ENCODE measurements around the gene ATP1A2.
"Not testable (repeated sequence)": the region's sequence is repeated elsewhere in the genome, so short reads cannot be mapped to it uniquely, and the experiment has no call there.

Gene ATP1A2

DNA sequence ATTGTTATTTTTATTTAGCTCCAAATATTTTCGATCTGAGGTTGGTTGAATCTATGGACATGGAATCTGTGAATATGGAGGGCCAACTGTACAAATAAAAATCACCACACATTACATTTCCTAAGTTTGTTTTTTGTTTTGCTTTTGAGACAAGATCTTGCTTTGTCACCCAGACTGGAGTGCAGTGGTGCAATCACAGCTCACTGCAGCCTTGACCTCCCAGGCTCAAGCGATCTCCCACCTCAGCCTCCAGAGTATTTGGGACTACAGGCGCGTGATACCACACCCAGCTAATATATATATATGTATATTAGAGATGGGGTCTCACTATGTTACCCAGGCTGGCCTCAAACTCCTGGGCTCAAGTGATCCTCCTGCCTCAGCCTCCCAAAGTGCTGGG lies 10.8 kb downstream of the ATP1A2 start:
- not testable (repeated sequence) for DNase-seq

DNA sequence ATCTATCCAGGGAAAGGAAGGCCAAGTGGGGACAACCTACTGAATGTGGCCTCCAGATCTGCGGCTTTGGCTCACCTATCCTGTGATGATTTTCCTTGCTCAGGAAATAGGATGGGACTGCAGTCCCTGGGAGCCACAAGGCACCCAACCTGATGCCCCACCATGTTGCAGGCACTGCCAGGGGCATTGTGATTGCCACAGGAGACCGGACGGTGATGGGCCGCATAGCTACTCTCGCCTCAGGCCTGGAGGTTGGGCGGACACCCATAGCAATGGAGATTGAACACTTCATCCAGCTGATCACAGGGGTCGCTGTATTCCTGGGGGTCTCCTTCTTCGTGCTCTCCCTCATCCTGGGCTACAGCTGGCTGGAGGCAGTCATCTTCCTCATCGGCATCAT lies 11.8 kb downstream of the ATP1A2 start:
- DNase-seq = no peak

DNA sequence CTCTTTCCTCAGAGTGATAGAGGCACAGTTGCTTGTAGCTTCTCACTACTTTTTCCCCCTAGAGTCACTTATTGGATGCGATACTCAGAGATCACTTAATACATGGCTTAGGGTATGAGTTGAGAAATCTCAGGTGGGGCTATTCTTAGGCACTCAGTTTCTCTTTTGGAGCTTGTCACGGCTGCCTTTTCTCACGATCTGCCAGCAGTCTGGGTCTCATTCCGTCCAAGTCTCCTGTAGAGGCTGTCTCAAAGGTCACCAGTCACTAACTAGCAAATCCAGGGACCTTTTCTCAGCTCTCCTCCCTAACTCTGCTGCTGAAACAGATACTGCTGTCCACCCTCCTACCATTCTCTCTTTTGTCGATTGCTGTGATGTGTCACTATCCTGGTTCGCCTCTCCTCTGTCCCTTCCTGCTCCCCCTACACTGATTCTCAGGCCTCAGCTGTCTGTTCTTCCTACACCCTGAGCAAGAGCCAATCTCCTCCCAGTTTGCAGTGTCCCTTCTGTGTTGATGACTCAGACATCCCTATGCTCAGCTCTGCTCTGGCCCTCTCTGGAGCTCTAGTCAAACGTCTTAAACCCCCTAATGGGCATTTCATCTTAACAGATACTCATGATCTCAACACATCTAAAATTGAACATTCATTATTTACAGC lies 12.4 kb downstream of the ATP1A2 start:
- DNase-seq = no peak

DNA sequence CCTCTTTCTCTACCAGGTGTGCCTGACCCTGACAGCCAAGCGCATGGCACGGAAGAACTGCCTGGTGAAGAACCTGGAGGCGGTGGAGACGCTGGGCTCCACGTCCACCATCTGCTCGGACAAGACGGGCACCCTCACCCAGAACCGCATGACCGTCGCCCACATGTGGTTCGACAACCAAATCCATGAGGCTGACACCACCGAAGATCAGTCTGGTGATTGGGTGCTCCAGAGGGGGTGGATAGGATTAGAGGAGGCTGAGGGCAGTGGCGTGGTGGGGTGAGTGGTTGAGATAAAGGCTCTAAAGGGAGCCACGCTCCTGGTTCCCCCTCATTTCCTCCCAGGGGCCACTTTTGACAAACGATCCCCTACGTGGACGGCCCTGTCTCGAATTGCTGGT lies 13.1 kb downstream of the ATP1A2 start:
- no peak for DNase-seq

DNA sequence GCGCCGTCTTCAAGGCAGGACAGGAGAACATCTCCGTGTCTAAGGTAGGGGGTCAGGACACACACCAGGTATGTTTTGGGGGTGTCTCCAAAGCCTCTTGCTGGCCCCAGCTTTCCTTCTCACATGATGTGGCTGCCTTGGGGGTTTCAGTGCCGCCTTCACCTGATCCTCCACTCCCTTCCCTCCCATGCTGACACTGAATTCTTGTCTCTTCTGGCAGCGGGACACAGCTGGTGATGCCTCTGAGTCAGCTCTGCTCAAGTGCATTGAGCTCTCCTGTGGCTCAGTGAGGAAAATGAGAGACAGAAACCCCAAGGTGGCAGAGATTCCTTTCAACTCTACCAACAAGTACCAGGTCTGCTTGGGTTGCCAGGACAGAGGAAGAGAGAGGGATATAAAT lies 13.5 kb downstream of the ATP1A2 start:
- DNase-seq = no peak

DNA sequence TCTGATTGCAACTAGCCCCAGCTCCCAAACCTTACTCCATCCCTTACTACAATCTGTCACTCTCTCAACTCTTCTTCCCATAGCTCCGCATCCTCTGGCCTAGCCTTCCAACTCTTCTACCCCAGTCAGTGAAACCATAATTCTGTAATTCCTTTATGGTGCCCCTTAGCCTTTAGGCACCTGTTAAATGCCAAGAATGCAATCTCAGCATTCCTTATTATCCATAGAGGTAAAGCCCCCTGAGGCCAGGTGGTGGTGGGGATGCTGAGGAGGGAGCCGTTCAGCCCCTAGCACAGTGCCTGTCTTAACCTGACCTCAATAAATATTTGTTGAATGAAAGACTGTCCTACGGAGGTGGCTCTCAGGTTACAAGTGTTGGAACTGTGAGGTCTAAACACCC lies 14.0 kb downstream of the ATP1A2 start:
- no peak for DNase-seq

DNA sequence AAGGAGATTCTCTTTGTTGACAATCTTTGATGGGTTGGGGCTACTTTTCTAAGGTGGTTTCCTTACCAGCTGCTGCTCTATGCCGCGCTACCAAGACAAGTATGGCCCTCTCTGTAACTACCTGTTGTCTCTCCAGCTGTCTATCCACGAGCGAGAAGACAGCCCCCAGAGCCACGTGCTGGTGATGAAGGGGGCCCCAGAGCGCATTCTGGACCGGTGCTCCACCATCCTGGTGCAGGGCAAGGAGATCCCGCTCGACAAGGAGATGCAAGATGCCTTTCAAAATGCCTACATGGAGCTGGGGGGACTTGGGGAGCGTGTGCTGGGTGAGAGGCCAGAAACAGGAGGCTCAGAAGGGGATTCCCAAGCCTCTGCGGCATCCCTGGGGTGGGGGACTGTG lies 14.4 kb downstream of the ATP1A2 start:
- no peak for DNase-seq

- no peak for DNase-seq
Observed at GRCh38 chr1:160130486-160130885, 14.9 kb downstream of the ATP1A2 start.

DNA sequence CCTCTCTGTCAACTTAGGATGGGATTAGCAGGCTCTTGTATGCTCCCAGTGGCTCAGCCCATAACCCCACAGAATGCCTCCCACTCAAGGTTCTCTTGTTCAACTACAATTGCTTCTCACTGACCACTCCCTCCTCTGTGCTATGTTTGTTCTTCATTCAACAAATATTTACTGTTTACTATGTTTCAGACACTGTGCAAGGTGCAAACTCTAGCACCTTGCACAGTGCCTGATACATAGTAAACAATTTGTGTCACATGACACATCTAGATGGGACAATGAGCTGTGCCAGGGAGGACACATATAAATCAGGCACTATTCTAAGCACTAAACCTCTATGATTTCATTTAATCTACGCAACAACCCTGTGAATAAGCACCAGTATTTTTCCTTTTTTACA lies 15.4 kb downstream of the ATP1A2 start:
- DNase-seq = no peak

GRCh38 chr1:160131803-160132565 lies 16.4 kb downstream of the ATP1A2 start:
- DNase-seq = no peak

GRCh38 chr1:160133990-160134770 lies 18.6 kb downstream of the ATP1A2 start:
- no peak for DNase-seq

- no peak for DNase-seq
Observed at GRCh38 chr1:160134791-160135572, 19.4 kb downstream of the ATP1A2 start.

DNA sequence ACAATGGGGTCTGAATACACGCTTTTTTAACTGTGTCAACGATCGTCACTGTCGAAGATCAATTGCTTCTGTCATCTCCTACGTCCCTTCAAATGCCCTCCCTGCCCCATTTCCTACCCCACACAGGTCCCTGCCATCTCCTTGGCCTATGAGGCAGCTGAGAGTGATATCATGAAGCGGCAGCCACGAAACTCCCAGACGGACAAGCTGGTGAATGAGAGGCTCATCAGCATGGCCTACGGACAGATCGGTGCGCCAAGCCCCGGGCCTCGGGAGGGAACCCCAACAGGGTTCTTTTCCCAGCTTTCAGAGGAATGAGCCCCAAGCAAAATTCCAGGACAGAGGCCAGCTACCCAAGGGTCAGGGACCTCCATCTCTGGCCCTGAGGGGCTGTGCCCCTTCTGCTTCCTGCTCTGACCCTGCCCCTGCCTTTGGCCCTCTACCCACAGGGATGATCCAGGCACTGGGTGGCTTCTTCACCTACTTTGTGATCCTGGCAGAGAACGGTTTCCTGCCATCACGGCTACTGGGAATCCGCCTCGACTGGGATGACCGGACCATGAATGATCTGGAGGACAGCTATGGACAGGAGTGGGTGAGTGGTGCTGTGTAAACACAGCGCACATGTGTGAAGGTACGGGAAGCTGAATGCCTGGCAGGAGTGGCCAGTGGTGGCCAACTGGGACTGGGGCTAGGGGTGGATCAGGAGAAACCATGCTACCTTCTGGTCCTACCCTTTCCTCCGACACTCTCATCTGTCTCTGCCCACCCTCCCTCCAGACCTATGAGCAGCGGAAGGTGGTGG lies 20.8 kb downstream of the ATP1A2 start:
- DNase-seq = no peak

- no peak for DNase-seq
Observed at GRCh38 chr1:160136926-160137200, 21.3 kb downstream of the ATP1A2 start.

DNA sequence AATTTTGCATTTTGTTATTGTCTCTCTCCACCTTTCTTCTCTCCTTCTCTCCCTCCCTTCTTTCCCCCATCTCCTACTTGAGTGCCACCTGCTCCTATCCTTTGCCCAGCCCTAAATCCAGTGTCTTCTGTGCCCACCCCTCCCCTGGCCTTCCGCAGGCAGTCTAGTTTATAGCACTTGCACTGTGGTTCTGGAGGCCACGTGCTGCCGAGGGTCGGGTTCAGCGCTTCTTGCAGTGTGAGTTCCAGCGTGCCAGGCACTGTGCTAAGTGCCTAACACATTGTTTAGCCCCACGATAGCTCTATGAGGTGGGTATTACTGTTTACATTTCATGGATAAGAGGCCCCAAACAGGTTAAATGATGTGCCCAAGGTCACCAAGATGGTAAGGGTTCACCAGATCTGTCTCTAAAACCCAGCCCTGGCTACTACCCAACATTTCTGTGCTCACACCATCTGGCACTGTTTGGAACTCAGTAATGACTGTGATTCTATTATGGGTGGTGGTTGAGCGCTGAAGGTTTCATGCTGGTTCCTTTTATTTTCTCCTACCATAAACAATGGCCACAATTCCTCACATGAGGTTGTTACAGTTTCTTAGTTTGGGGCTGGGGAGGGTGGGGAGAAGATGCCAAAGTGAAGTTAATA lies 21.8 kb downstream of the ATP1A2 start:
- DNase-seq = no peak

GRCh38 chr1:160139840-160140239 lies 24.3 kb downstream of the ATP1A2 start:
- DNase-seq = no peak

GRCh38 chr1:160143695-160144094 lies 28.1 kb downstream of the ATP1A2 start:
- no peak for DNase-seq

GRCh38 chr1:160144921-160145320 lies 29.4 kb downstream of the ATP1A2 start:
- no peak for DNase-seq

DNA sequence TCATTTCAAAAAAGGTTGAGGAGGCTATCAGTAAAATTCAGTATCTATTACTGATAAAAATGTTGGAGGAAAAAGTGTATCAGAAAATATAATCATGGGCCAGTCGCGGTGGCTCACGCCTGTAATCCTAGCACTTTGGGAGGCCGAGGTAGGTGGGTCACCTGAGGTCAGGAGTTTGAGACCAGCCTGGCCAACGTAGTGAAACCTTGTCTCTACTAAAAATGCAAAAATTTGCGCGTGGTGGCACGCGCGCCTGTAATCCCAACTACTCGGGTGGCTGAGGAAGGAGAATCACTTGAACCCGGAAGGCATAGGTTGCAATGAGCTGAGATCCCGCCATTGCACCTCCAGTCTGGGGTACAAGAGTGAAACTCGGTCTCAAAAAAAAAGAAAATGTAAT lies 30.5 kb downstream of the ATP1A2 start:
- DNase-seq = no peak

DNA sequence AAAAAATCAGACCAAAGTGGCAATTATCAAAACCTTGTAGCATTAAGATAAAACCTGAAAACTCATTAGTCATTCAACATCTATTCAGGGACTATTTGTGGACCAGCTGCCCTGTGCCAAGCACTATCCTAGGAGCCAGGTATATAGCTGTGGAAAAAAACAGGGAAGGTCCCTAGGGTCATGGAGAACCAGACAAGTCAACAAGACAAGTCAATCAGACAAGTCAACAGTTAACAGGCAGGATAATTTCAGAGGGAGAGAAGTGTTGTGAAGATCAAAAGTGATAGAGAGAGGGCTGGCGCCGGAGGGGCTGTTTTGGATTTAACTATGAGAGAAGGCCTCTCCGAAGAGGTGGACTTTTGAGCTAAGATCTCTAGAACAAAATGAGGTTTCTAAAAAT lies 32.6 kb downstream of the ATP1A2 start:
- no peak for DNase-seq

- no peak for DNase-seq
Observed at GRCh38 chr1:160149233-160149632, 33.7 kb downstream of the ATP1A2 start.

DNA sequence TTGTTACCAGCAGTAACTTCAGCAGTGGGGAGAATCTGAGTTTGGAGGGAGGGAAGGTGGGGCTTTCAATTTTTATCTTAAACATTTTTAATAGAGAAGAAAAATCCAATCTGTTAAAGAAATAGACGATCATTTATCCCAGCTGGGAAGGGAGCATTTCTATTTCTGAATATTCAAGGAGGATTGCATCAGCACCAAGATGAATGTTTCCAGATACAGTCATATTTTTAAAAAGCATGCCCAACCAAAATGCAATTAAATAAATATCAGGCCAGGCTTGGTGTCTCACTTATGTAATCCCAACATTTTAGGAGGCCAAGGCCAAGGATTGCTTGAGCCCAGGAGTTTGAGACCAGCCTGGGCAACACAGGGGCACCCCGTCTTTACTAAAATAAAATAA lies 34.2 kb downstream of the ATP1A2 start:
- DNase-seq = no peak
